Mucosa of rectum (tissue), 2 donors: ENCODE data around the gene AREL1.

Experiments used
- H3K27ac ChIP-seq, 2 donors: one replicate each; pipeline ENCODE4 v1.7.0; 2013; ENCODE audit warnings: inconsistent platforms in 2 of 2, low read depth in 2 of 2, low read length in 2 of 2
- H3K27me3 ChIP-seq, 2 donors: one replicate each; pipeline ENCODE4 v1.7.0; 2013; ENCODE audit warnings: low read length in 2 of 2; ENCODE audit not compliant: control insufficient read depth in 2 of 2, insufficient read depth in 2 of 2
- H3K36me3 ChIP-seq, 2 donors: one replicate each; pipeline ENCODE4 v1.7.0; 2013; ENCODE audit warnings: low read length in 2 of 2; ENCODE audit not compliant: control insufficient read depth in 2 of 2, insufficient read depth in 2 of 2
- H3K4me1 ChIP-seq, 2 donors: one replicate each; pipeline ENCODE4 v1.7.0; 2013; ENCODE audit warnings: low read length in 2 of 2, mild to moderate bottlenecking in 1 of 2; ENCODE audit not compliant: control insufficient read depth in 2 of 2, insufficient read depth in 2 of 2
- H3K4me3 ChIP-seq, 2 donors: one replicate each; pipeline ENCODE4 v1.7.0; 2013; ENCODE audit warnings: low read length in 2 of 2
- H3K9ac ChIP-seq, 2 donors: one replicate each; pipeline ENCODE4 v1.7.0; 2013; ENCODE audit warnings: low read length in 2 of 2, low read depth in 1 of 2, mild to moderate bottlenecking in 1 of 2
- H3K9me3 ChIP-seq, 2 donors: one replicate each; pipeline ENCODE4 v1.7.0; 2013; ENCODE audit warnings: low read length in 2 of 2; ENCODE audit not compliant: control insufficient read depth in 2 of 2
- donor health status: healthy.
- donor health status: Normal muscosa, but diverticular disease.

The AREL1 gene

DNA sequence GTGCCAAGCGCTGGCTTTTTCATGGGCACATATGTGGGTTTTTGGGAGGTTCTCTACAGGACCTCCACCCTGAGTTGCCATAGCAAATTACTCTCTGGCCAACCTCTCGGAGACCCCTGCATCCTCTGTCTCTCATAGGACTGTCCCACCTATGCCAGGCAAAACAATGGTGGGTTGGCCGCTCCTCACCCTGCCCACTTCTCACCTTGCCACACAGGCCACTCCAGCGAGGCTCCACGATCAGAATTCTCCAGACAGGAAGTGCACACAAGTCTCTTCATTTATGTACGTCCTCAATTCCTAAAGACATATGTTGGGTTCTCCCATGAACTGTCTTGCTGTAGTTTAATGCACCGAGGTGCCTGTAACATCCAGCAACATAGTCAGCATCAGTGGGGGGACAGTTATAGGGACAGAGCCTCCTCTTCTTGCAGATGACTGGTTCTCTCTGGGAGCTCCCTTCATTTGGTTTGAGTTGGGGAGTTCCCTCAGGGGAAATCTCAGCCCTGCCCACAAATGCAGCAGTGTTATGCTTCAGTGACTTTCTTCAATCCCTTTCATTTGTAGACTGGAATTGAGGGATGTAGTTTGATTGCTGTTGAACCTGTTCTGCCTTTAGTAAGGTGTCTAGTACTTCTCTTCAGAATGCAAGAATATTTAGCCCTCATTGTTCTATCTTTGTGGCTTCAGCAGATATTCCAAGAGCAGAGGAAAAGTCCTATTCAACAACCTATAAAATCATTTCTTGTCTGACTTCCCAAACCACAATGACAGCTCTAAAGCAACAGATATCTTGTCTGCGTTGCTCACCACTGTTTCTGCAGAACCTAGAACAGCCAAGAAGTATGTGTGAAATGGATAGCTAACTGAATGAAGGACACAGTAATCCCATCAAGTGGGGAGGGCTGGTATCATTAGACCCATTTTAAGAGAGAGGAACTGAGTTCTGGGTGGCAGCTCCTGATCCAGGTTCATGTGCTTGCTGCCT lies 98.1 kb downstream of the AREL1 start:
- H3K9ac ChIP-seq: no peak overlapping the region
- H3K27me3 ChIP-seq: peaks cover 3 to 7% of the 10 kb centered on the region in 2 donors
- no peaks in the 10 kb centered on the region for H3K9me3 ChIP-seq
- H3K36me3 ChIP-seq: no peaks in the 10 kb centered on the region
- H3K4me1 ChIP-seq: peaks cover 11 to 19% of the 10 kb centered on the region in 2 donors
- H3K4me3 ChIP-seq: no peak overlapping the region
- no peak overlapping the region for H3K27ac ChIP-seq

DNA sequence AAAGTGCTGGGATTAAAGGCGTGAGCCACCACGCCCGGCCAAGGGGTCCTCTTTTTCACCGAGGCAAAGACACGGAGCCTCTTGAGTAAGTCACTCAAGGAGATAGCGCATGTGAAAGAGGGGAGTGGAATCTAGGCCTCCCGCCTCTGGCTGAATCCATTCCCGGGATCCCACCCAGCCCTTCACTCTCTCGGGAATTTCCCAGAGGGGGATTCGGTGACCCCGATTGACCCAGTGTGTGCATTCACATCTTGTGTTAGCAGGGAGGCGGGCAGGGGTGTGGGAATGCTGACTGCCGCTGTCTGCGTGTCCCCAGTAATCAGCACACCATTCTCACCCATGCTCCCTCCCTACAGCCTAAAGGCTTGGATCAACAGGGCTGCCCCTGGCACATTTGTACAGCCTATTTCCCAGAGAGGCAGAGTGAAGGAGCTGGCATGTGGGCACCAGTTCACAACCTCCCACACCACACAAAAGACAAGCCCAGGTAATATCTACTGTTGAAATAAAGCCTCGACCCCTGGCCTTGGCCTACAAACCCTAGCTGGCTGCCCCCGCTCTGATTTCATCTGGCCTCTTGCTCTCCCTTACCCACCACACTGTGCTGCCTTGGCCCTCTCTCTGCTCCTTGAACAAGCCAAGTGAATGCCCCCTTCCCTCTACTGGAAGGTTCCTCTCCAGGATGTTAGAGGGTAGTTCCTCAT lies 99.5 kb downstream of the AREL1 start:
- H3K36me3 ChIP-seq: no peaks in the 10 kb centered on the region
- peaks cover 8 to 9% of the 10 kb centered on the region in 2 donors for H3K4me1 ChIP-seq
- H3K4me3 ChIP-seq: no peak overlapping the region
- peaks cover 3 to 7% of the 10 kb centered on the region in 2 donors for H3K27me3 ChIP-seq
- no peaks in the 10 kb centered on the region for H3K9me3 ChIP-seq
- no peak overlapping the region for H3K9ac ChIP-seq
- no peak overlapping the region for H3K27ac ChIP-seq

DNA sequence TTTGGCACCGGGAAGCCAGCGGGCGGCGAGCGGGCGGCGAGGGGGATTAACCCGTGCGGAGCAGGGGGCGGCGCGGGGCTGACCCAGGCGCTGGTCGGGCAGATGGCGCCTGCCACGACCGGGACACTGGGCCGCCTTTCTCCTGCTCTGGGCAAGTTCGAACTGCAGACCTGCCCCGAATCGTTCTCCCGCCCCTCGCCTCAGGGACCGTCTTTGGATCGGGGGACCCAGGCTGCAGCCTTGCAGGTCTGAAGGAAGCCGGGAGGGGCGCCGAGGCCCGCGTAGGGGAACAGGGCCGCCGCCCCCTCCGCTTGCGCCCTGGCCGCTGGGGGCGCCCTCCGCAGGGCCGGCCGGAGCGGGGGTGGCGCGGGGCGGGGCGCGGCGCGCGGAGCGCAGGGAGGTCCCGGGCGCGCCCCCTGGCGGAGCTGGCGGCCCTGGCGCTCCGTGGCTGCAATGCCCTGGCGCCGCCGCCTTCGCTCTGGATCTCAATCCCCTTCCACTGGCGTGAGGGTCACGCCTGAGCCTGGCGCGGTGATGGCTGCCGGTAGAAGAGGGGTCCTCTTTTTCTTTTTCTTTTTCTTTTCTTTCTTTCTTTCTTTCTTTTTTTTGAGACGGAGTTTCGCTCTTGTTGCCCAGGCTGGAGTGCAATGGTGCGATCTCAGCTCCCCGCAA lies 100.4 kb downstream of the AREL1 start:
- H3K27me3 ChIP-seq: peaks cover 3 to 7% of the 10 kb centered on the region in 2 donors
- H3K36me3 ChIP-seq: no peaks in the 10 kb centered on the region
- H3K9me3 ChIP-seq: no peaks in the 10 kb centered on the region
- H3K4me3 ChIP-seq: peak overlapping the region; percentile 65
- H3K4me1 ChIP-seq: peaks cover 5 to 6% of the 10 kb centered on the region in 2 donors
- H3K9ac ChIP-seq: peak overlapping the region in 1 of 2 donors; percentile 63
- H3K27ac ChIP-seq: no peak overlapping the region

DNA sequence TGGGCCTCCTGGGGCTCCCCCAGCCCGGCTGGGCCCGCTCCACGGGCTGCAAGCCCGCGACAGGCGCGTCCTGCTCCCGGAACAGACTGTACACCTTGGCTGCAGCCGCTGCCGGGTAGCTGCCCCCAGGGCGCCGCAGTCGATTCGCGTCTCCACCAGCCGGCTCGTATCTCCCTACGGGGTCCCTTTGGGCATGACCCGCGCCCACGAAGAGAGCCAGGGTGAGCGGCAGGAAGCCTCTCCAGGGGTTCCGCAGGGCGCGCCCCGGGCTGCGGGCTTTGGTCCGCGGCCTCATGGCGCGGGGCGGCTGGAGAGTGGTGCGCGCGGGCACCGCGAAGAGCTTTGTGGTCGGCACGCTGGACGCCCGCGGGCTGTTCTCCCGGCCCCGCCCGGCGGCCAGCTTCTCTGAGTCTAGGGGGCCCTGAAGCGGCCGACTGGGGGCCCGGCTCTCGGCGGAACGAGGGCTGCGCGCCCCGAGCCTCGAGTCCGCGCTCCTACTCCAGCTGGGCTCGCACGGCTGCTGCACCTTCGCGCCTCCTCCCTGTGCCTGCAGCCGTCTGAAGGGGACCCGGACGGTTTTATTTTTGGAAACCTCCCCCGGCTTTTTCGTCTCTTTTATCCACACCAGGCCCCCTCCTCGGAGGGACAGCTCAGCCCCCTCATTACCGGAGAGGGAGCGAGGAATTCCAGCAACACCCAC lies 101.1 kb downstream of the AREL1 start, which contains the start of gene LTBP2:
LTBP2 (minus strand) TSS at position 588 of the 700 bp plus-strand sequence; CDS start at position 295, 293 bp downstream.
- Histone ChIP-seq H3K27me3 (peaks cover 3 to 7% of the 10 kb centered on the region in 2 donors), H3K36me3 (no peaks in the 10 kb centered on the region), H3K4me1 (peaks cover 5 to 6% of the 10 kb centered on the region in 2 donors), H3K4me3 (peak within 1 kb of the TSS; percentile 65), H3K9me3 (no peaks in the 10 kb centered on the region), H3K27ac (no peak within 1 kb of the TSS), H3K9ac (peak within 1 kb of the TSS in 1 of 2 donors; percentile 63)
